ENCODE data around the gene ARHGEF19. TPM values are rescaled to one million over a fixed set of nuclear protein-coding genes. Genes with fewer than 3 reads are reported as not detected.

Gene ARHGEF19
- total and polyA plus RNA-seq, 9 of the 15 experiments (the other 6 are each of a cell fraction or from before 2014, with no cell fraction given), result 0.73 to 21.0 (median 5.2) TPM

DNA sequence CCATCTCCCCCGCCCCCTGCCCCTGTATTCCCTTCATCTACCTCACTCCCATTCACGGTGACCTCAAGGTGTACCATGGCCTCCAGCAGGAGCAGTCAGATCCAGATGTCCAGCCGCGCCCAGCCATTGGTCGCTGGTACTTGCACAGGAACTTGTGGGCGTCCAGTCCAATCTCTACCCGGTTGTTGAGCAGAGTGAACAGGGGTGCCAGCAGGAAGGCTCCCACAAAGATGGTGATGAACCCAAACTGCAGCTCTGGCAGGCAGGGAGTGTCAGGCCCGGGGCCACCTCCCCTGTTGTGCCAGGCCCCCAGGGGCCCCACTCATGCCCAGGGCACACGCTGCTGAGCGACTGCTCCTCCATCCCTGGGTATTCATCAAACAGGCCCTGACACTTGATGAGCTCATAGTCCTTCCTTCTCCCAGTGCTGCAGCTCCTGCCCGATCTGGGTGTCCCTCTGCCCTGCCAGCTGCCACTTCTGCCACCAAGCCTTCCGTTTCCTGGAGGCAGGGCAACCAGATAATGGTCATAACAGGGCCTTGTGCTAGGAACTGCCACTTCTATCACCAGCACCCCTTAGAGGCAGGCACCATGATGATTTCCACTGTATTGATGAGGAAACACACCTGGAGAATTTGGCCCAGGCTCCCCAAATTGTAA, 5.7 kb upstream of the ARHGEF19 start:
- H3K9ac ChIP-seq (ENCODE audit: insufficient read depth in 1 of 2, low read depth in 2 of 2, low read length in 2 of 2), result peak overlapping the region in 1 of 2 experiments; percentile 86; a peak in 2 of 4 replicates
- H3K27me3 ChIP-seq (ENCODE audit: control insufficient read depth in 2 of 2, insufficient read depth in 2 of 2, low read length in 2 of 2), result no peaks in the 10 kb centered on the region
- BruUV-seq (replicated peaks), result no TSS peak
- ChIA-PET CTCF (ENCODE audit: low intra/inter-chr PET ratio) (no interaction called here), POLR2A (interaction anchor here (0.9 to 3.3 kb wide), 7 partner anchors 8 to 132 kb away, joined by 3 to 21 read pairs (median 4); no protein-coding TSS in a partner anchor)
- no peaks in the 10 kb centered on the region for H3K79me2 ChIP-seq (ENCODE audit: control insufficient read depth, insufficient read depth, low read length)
- H3K4me3 ChIP-seq, result no peak overlapping the region
- no peak for FAIRE-seq
- no peak for DNase-seq (ENCODE audit: extremely low read depth in 1 of 4, low spot score in 3 of 4)
- in situ Hi-C loops (cut with MboI) (no loop called here), intact Hi-C loops (cut with micrococcal nuclease) (no loop called here)
- peak overlapping the region; percentile 70; the same call in 1 of the 2 replicates for H3K4me2 ChIP-seq (ENCODE audit: insufficient read depth, low read length)
- H2AFZ ChIP-seq (ENCODE audit: low read depth, low read length), result peak overlapping the region; percentile 90
- no peaks in the 10 kb centered on the region for H3K36me3 ChIP-seq (ENCODE audit: control insufficient read depth, insufficient read depth, low read length)
- no peak overlapping the region for H3K27ac ChIP-seq (ENCODE audit: extremely low read depth, low read depth, low read length)
- 64% methylated on average over 12 of the region's 12 CpGs for WGBS (ENCODE audit: insufficient coverage, low coverage, missing lambda C conversion rate)
- no peaks in the 10 kb centered on the region for H3K9me3 ChIP-seq (replicated peaks; ENCODE audit: control insufficient read depth, insufficient read depth, low read depth, low read length)
- no peak for ATAC-seq
- H3K4me1 ChIP-seq (replicated peaks in 1 of 2; ENCODE audit: control insufficient read depth in 2 of 2, insufficient read depth in 2 of 2, low read length in 2 of 2), result peaks cover 15 to 27% of the 10 kb centered on the region in 2 experiments; a peak in 4 of 5 replicates
- H3K9me1 ChIP-seq (ENCODE audit: control insufficient read depth, insufficient read depth, low read length), result peaks cover 3% of the 10 kb centered on the region
- no peaks in the 10 kb centered on the region for H4K20me1 ChIP-seq (replicated peaks; ENCODE audit: control insufficient read depth, insufficient read depth, low read length)
- TF ChIP-seq ZSCAN29 (IDR thresholded peaks at IDR 0.05) (no peak), ZNF778 (CRISPR knock-in tag; IDR thresholded peaks at IDR 0.05) (no peak), ZNF140 (CRISPR knock-in tag; IDR thresholded peaks at IDR 0.05) (no peak), RBM17 (IDR thresholded peaks at IDR 0.05; ENCODE audit: borderline replicate concordance, low read depth, low read length) (no peak), NCOA6 (IDR thresholded peaks at IDR 0.05) (no peak)
- TF ChIP-seq, protein P1, sequence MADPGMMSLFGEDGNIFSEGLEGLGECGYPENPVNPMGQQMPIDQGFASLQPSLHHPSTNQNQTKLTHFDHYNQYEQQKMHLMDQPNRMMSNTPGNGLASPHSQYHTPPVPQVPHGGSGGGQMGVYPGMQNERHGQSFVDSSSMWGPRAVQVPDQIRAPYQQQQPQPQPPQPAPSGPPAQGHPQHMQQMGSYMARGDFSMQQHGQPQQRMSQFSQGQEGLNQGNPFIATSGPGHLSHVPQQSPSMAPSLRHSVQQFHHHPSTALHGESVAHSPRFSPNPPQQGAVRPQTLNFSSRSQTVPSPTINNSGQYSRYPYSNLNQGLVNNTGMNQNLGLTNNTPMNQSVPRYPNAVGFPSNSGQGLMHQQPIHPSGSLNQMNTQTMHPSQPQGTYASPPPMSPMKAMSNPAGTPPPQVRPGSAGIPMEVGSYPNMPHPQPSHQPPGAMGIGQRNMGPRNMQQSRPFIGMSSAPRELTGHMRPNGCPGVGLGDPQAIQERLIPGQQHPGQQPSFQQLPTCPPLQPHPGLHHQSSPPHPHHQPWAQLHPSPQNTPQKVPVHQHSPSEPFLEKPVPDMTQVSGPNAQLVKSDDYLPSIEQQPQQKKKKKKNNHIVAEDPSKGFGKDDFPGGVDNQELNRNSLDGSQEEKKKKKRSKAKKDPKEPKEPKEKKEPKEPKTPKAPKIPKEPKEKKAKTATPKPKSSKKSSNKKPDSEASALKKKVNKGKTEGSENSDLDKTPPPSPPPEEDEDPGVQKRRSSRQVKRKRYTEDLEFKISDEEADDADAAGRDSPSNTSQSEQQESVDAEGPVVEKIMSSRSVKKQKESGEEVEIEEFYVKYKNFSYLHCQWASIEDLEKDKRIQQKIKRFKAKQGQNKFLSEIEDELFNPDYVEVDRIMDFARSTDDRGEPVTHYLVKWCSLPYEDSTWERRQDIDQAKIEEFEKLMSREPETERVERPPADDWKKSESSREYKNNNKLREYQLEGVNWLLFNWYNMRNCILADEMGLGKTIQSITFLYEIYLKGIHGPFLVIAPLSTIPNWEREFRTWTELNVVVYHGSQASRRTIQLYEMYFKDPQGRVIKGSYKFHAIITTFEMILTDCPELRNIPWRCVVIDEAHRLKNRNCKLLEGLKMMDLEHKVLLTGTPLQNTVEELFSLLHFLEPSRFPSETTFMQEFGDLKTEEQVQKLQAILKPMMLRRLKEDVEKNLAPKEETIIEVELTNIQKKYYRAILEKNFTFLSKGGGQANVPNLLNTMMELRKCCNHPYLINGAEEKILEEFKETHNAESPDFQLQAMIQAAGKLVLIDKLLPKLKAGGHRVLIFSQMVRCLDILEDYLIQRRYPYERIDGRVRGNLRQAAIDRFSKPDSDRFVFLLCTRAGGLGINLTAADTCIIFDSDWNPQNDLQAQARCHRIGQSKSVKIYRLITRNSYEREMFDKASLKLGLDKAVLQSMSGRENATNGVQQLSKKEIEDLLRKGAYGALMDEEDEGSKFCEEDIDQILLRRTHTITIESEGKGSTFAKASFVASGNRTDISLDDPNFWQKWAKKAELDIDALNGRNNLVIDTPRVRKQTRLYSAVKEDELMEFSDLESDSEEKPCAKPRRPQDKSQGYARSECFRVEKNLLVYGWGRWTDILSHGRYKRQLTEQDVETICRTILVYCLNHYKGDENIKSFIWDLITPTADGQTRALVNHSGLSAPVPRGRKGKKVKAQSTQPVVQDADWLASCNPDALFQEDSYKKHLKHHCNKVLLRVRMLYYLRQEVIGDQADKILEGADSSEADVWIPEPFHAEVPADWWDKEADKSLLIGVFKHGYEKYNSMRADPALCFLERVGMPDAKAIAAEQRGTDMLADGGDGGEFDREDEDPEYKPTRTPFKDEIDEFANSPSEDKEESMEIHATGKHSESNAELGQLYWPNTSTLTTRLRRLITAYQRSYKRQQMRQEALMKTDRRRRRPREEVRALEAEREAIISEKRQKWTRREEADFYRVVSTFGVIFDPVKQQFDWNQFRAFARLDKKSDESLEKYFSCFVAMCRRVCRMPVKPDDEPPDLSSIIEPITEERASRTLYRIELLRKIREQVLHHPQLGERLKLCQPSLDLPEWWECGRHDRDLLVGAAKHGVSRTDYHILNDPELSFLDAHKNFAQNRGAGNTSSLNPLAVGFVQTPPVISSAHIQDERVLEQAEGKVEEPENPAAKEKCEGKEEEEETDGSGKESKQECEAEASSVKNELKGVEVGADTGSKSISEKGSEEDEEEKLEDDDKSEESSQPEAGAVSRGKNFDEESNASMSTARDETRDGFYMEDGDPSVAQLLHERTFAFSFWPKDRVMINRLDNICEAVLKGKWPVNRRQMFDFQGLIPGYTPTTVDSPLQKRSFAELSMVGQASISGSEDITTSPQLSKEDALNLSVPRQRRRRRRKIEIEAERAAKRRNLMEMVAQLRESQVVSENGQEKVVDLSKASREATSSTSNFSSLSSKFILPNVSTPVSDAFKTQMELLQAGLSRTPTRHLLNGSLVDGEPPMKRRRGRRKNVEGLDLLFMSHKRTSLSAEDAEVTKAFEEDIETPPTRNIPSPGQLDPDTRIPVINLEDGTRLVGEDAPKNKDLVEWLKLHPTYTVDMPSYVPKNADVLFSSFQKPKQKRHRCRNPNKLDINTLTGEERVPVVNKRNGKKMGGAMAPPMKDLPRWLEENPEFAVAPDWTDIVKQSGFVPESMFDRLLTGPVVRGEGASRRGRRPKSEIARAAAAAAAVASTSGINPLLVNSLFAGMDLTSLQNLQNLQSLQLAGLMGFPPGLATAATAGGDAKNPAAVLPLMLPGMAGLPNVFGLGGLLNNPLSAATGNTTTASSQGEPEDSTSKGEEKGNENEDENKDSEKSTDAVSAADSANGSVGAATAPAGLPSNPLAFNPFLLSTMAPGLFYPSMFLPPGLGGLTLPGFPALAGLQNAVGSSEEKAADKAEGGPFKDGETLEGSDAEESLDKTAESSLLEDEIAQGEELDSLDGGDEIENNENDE (IDR thresholded peaks at IDR 0.05; ENCODE audit: low read depth, low read length), result no peak
- TF ChIP-seq, protein P2, sequence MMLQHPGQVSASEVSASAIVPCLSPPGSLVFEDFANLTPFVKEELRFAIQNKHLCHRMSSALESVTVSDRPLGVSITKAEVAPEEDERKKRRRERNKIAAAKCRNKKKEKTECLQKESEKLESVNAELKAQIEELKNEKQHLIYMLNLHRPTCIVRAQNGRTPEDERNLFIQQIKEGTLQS (IDR thresholded peaks at IDR 0.05), result no peak
- TF ChIP-seq, protein P2 (CRISPR knock-in tag; conservative IDR thresholded peaks at IDR 0.05), result no peak

All from K562 (cell line).